KG1 (cell line): Measurements from ENCODE around the gene HNRNPUL2.
A peak's percentile ranks its signal among the peaks of the same experiment; 100 is the strongest.
"Not testable (repeated sequence)": the region's sequence is repeated elsewhere in the genome, so short reads cannot be mapped to it uniquely, and the experiment has no call there.

Source experiments
- DNase-seq: peaks from one replicate; lab custom pipeline; 2025; lab: John Stamatoyannopoulos, UW

HNRNPUL2 gene

DNA sequence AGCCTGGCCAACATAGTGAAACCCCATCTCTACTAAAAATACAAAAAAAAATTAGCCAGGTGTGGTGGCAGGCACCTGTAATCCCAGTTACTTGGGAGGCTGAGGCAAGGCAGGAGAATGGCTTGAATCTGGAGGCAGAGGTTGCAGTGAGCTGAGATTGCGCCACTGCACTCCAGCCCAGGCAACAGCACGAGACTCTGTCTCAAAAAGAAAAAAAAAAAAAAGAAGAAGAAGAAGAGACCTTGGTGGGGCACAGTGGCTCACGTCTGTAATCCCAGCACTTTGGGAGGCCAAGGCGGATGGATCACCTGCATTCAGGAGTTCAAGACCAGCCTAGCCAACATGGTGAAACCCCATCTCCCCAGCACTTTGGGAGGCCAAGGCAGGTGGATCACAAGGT, 23.3 kb downstream of the HNRNPUL2 start:
- DNase-seq = not testable (repeated sequence)

DNA sequence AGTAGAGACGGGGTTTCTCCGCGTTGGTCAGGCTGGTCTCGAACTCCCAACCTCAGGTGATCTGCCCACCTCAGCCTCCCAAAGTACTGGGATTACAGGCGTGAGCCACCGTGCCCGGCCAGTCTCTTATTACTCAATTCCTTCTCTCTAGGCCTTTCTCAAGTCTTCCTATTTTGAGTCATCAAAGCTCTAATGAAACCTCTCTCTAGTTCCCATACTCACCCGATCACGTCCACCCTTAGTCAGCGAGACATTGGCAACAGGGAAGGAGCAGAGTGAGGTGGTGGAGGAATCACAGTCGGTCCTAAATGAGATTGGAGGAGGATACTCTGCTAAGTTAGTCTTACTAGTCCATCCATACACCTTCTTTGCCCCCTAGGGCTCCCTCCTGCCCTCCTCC, 25.0 kb downstream of the HNRNPUL2 start:
- DNase-seq = no peak

DNA sequence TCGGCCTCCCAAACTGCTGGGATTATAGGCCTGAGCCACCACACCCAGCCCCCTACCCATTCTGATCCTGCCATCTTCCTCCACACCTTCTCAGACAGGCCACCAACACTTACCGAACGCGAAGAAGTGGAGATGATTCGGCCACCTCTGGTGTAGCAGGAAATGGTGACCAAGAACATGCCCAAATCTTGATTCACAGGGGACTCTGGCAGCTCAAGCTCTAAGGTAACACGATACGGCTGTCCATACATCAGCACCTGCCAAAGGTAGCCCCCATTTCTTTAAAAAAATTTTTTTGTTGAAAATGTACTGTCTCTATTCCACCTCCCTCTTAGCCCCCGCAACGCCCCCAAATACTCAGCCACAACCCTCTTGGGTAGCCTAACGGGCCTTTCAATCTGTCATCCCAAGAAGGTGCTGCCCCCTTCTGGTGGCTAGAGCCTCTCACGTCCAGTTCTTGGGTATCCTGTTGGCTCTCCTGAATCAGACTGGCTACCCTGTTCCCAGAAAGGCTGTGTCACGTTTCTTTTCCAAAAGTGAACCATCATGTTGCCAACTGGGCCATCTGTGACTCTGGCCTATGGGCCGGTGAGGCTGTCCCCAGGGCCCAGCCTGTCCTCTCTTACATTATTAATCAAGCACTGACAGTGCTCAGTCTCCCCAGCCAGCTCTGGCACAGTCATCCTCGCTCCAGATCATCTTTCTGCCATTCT, 32.6 kb downstream of the HNRNPUL2 start:
- DNase-seq = peak; percentile 72

GRCh38 chr11:62693624-62694023, 33.6 kb downstream of the HNRNPUL2 start:
- not testable (repeated sequence) for DNase-seq

DNA sequence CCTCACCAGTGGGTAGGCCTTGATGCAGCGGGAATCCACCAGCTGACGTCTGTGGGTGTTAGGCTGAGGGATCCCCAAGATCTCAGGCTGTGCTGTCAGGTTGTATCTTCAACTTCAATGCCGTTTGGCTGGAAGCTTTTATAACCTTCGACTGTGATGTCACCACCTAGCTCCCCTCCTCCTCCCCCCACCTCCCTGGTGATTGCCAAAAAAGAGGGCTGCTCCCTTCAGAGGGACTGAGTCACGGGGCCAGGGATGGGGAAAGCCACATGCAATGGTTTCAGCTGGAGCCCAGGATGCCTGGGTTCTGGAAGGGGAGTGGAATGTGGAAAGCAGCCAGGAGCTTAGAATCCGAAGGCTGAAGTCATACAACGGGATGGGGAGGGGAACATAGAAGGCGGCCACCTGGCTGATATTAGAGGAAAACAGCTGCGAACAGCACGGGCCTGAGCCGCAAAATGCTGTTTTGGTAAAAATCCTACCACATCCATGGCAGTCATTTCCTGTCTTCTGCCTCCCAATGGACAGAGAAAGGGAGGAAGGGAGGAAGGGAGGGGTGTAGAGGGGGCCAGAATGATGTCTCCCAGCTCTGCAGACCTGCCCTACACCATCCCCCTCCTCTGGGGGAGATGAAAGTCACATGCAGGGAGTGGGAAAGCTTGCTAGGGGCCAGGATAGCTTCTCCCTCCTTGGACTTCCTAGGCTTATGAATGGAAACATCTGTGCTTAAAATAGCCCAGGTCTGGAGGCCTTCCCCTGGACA, 37.7 kb downstream of the HNRNPUL2 start, which contains the start of gene LRRN4CL:
LRRN4CL (minus strand) TSS at position 110 of the 763 bp plus-strand sequence. CDS start 1,022 bp downstream, outside the sequence.
- DNase-seq = no peak

DNA sequence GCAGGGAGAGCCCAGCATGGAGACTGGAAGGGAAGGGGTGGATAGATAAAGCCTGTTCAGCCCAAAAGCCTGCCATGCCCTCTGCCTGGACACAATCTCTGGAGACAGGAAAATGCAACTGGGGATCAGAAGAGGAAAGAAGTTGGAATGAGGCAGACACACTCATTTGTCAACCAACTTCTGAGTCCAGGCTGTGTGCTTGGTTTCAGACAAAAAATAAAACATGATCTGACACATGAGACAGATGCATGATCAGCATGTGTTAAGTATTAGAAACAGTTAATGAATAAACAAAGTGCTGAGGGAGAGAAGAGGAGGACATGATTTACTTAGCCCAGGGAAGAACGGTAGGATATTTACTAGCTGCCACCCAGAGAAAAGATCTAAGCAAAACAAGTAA, 38.8 kb downstream of the HNRNPUL2 start:
- no peak for DNase-seq

DNA sequence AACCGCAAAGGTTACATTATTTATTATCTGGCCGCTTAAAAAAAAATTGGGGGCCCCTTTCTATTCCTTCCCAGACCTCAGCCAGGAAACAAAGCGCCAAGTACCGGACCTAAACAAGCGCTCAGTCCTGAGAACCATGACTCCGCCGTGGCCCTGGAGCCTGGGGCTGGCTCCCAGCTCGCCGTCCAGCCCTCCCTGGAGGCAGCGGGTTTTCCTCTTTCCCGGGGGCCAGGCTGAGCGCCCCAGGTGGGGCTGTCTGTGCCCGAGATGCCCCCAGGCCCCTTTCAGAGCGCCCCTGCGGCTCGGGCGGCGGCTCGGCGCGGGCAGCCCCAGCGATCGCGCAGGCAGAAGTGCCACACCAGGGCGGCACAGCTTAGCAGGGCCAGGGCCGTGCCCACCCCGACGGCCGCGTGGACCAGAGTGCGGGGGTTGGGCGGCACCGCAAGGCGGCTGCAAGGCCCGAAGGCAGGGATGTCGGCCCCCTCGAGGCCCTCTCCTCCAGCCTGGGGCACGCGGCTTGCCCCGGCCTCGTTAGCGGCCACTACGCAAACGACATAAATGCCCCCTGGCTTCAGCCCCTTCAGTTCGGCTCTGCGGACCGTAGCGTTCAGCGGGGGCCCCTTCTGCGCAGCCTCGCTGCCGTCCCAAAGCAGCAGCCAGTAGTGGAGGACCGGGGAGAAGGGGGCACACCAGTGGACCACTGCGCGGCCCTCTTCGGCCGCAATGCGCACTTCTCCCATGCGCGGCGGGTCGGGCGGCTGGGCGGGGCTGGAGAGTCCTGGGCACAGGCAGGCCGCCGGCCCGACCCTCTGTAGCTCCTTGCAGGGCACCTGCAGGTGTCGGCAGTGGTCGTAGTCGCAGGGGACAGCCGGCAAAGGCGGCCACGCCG, 39.5 kb downstream of the HNRNPUL2 start:
- DNase-seq = no peak

DNA sequence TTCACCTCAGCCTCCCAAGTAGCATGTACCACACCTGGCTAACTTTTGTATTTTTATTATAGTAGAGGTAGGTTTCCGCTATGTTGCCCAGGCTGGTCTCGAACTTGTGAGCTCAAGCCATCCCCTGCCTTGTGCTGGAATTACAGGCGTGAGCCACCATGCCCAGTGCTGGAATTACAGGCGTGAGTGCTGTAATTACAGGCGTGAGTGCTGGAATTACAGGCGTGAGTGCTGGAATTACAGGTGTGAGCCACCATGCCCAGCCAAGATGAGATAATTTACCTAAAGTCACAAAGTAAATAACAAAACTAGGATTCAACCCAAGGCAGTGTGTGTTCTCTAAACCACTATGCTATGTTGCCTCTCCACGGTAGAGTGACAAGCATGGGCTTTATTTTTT, 44.7 kb downstream of the HNRNPUL2 start:
- no peak for DNase-seq

GRCh38 chr11:62680825-62681240, 46.4 kb downstream of the HNRNPUL2 start:
- DNase-seq = peak; percentile 56

GRCh38 chr11:62678770-62679696, 48.2 kb downstream of the HNRNPUL2 start, which contains the start of gene UBXN1:
TSS of gene UBXN1 (minus strand) at chr11:62679073. CDS start at chr11:62678923, 150 bp downstream.
- DNase-seq = peak; percentile 87

DNA sequence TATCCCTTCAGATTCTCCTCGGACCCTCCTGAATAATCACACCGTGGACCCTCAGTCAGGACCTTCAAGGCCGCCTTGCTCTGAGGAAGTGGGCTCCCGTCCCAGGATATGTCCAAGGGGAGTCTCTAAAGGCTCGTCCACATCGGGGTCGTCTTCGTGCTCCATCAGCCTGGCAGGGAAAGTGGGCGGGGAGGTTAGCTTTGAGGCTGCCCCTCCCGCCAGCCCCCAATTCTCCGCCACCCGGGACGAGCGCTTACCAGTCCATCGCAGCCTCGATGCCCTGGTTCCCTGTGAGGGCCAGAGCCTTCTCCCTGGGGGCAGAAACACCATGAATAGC, 48.9 kb downstream of the HNRNPUL2 start:
- DNase-seq = no peak

DNA sequence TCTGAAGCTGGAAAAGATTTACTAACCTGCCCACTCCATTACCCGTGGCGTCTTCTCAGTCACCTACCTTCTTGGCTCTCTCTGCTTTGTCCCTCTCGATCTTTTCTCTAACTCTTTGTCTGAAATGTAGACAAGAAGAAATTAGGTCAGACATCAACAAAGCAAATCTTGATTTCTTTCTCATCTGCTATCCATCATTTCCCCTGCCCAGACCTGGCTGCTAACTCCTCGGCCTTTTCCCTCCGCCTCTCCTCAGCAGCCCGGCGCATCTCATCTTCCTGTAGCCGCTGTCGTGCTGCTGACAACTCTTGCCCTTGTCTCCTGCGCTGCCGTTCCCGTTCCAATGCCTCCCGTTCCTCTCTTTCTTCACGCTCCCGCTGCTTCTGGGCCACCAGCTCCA, 49.5 kb downstream of the HNRNPUL2 start:
- no peak for DNase-seq

DNA sequence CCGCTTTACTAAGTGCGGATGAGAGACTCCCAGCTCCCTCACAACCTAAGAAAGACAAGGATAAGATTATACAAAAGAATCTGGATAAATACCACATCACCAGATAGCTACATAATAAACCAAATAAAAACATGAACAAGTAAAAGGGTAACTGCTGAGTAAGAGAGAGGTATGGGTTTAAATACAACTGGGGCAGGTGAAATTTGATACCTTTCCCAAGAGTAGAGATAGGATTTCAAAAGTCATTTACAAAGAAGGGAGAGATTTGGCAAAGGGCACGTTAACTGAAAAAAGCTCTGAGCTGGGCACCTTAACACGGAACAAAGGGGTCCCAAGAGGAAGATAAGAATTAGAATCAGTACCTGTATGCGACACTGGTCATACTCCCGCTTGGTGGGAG, 50.1 kb downstream of the HNRNPUL2 start:
- DNase-seq = no peak

DNA sequence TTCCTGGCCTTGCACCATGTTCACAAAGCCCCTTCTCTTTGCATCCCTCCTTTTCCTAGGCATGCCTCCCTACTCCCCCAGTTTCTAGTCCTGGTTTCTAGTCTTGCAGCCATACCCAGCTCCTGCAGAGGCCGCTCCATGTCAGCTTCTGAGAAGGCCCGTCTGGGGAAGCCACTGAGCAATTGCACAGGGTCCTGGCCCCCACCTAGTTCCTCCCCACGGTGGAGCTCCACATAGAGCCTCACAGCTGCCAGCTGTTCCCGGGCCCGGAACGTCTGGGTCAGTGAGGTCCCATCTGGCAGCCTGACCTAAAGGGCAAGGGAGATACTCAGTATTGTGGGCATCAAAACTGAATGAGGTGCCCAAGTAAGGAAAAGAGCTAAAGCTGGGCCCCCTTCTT, 50.6 kb downstream of the HNRNPUL2 start:
- DNase-seq = no peak

DNA sequence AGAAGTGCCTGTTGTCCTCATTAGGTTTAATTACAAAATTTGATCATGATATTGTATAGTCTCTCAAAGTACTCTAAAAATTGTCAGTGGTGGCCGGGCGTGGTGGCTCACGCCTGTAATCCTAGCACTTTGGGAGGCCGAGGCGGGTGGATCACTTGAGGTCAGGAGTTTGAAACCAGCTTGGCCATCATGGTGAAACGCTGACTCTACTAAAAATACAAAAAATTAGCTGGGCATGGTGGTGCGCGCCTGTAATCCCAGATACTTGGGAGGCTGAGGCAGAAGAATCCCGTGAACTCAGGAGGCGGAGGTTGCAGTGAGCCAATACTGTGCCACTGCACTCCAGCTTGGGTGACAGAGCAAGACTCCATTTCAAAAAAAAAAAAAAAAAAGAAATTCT, 51.8 kb downstream of the HNRNPUL2 start:
- not testable (repeated sequence) for DNase-seq

GRCh38 chr11:62673196-62673525, 54.1 kb downstream of the HNRNPUL2 start:
- no peak for DNase-seq

- DNase-seq = peak; percentile 90
Measured at GRCh38 chr11:62671608-62672389, 55.5 kb downstream of the HNRNPUL2 start, which contains the start of the genes LBHD1 and UQCC3. TSS of gene LBHD1 (minus strand) at chr11:62672267. CDS start at chr11:62670031, 2,236 bp downstream. TSS of gene UQCC3 (plus strand) at chr11:62671673. CDS start at chr11:62671746, 73 bp downstream.

- DNase-seq = peak; percentile 87
Measured at GRCh38 chr11:62671236-62671607, 56.0 kb downstream of the HNRNPUL2 start.

- DNase-seq = no peak
Measured at GRCh38 chr11:62669420-62670161, 57.7 kb downstream of the HNRNPUL2 start.

DNA sequence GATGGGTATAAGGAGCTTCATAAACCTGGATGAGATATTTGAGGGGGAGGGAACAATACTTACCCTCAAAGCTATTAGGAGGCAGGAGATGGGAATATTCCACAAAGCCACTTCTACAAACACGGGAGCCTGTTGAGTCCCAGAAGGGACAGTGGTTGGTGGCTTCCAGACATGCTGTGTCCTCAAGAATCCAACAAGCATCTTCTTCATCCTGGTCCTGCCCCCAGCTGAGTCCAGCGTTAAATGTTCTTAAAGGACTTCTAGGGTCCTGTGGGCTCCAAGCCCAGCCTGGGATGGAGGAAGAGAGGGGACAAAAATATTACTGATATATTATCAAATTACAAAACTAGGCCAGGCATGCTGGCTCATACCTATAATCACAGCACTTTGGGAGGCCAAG, 59.8 kb downstream of the HNRNPUL2 start:
- DNase-seq = no peak
